ENCODE data around the gene HCN2. TPM values are rescaled to one million over a fixed set of nuclear protein-coding genes. Genes with fewer than 3 reads are reported as not detected.

The HCN2 gene
- total RNA-seq, 3 donors from 2014 or later = under 0.01 to 0.44 TPM; not detected in 1

- H3K9me3 ChIP-seq = no peaks in the 10 kb centered on the region
- no peaks in the 10 kb centered on the region for H3K27me3 ChIP-seq
- TF ChIP-seq CTCF (IDR thresholded peaks at IDR 0.05) (no peak), POLR2A (IDR thresholded peaks at IDR 0.05) (no peak), POLR2AphosphoS5 (IDR thresholded peaks at IDR 0.05) (no peak)
- intact Hi-C loops (cut with DNase I; ENCODE audit: low total_unique reads) = no loop called here
- DNase-seq (ENCODE audit: low spot score in 2 of 2) = no peak
- H3K27ac ChIP-seq = no peak overlapping the region
- H3K4me3 ChIP-seq = no peak overlapping the region
- no peaks in the 10 kb centered on the region for H3K4me1 ChIP-seq
- no peaks in the 10 kb centered on the region for H3K36me3 ChIP-seq
These were observed 58.6 kb downstream of the HCN2 start for GRCh38 chr19:648305-648704.

- Histone ChIP-seq H3K27ac (no peak overlapping the region), H3K4me1 (no peaks in the 10 kb centered on the region), H3K36me3 (no peaks in the 10 kb centered on the region), H3K4me3 (no peak overlapping the region), H3K9me3 (no peaks in the 10 kb centered on the region), H3K27me3 (no peaks in the 10 kb centered on the region)
- no peak for TF ChIP-seq POLR2A (IDR thresholded peaks at IDR 0.05)
- TF ChIP-seq CTCF (IDR thresholded peaks at IDR 0.05) = no peak
- TF ChIP-seq POLR2AphosphoS5 (IDR thresholded peaks at IDR 0.05) = no peak
- no peak for DNase-seq (ENCODE audit: low spot score in 2 of 2)
- intact Hi-C loops (cut with DNase I; ENCODE audit: low total_unique reads) = no loop called here
These were observed 59.5 kb downstream of the HCN2 start for GRCh38 chr19:648904-649801.

- intact Hi-C loops (cut with DNase I; ENCODE audit: low total_unique reads) = no loop called here
- Histone ChIP-seq H3K27me3 (no peaks in the 10 kb centered on the region), H3K9me3 (no peaks in the 10 kb centered on the region), H3K27ac (no peak overlapping the region), H3K4me3 (no peak overlapping the region), H3K4me1 (no peaks in the 10 kb centered on the region), H3K36me3 (no peaks in the 10 kb centered on the region)
- no peak for DNase-seq (ENCODE audit: low spot score in 2 of 2)
- TF ChIP-seq POLR2AphosphoS5 (IDR thresholded peaks at IDR 0.05) (no peak), POLR2A (IDR thresholded peaks at IDR 0.05) (no peak), CTCF (IDR thresholded peaks at IDR 0.05) (no peak)
These were observed 60.4 kb downstream of the HCN2 start for GRCh38 chr19:650121-650520.

GRCh38 chr19:651114-651818 lies 61.6 kb downstream of the HCN2 start:
- no peaks in the 10 kb centered on the region for H3K9me3 ChIP-seq
- DNase-seq (ENCODE audit: low spot score in 2 of 2) = no peak
- no peaks in the 10 kb centered on the region for H3K27me3 ChIP-seq
- intact Hi-C loops (cut with DNase I; ENCODE audit: low total_unique reads) = no loop called here
- H3K4me1 ChIP-seq = no peaks in the 10 kb centered on the region
- no peak for TF ChIP-seq POLR2A (IDR thresholded peaks at IDR 0.05)
- TF ChIP-seq CTCF (IDR thresholded peaks at IDR 0.05) = no peak
- no peak for TF ChIP-seq POLR2AphosphoS5 (IDR thresholded peaks at IDR 0.05)
- no peak overlapping the region for H3K4me3 ChIP-seq
- no peak overlapping the region for H3K27ac ChIP-seq
- H3K36me3 ChIP-seq = no peaks in the 10 kb centered on the region

- no peak for DNase-seq (ENCODE audit: low spot score in 2 of 2)
- TF ChIP-seq POLR2A (IDR thresholded peaks at IDR 0.05) (no peak), CTCF (IDR thresholded peaks at IDR 0.05) (no peak), POLR2AphosphoS5 (IDR thresholded peaks at IDR 0.05) (no peak)
- H3K4me3 ChIP-seq = no peak overlapping the region
- intact Hi-C loops (cut with DNase I; ENCODE audit: low total_unique reads) = no loop called here
- H3K27ac ChIP-seq = no peak overlapping the region
- no peaks in the 10 kb centered on the region for H3K27me3 ChIP-seq
- H3K4me1 ChIP-seq = no peaks in the 10 kb centered on the region
- H3K9me3 ChIP-seq = no peaks in the 10 kb centered on the region
- no peaks in the 10 kb centered on the region for H3K36me3 ChIP-seq
These were observed 62.3 kb downstream of the HCN2 start for GRCh38 chr19:651991-652390.

All from breast epithelium (tissue), 4 donors.